ENCODE measurements around the gene DGCR8. TPM values are rescaled to one million over a fixed set of nuclear protein-coding genes. Genes with fewer than 3 reads are reported as not detected.
"Not testable (repeated sequence)": the region's sequence is repeated elsewhere in the genome, so short reads cannot be mapped to it uniquely, and the experiment has no call there.

Gene DGCR8
- total RNA-seq, 2 donors from 2014 or later, result 23.7 to 47.3 TPM

DNA sequence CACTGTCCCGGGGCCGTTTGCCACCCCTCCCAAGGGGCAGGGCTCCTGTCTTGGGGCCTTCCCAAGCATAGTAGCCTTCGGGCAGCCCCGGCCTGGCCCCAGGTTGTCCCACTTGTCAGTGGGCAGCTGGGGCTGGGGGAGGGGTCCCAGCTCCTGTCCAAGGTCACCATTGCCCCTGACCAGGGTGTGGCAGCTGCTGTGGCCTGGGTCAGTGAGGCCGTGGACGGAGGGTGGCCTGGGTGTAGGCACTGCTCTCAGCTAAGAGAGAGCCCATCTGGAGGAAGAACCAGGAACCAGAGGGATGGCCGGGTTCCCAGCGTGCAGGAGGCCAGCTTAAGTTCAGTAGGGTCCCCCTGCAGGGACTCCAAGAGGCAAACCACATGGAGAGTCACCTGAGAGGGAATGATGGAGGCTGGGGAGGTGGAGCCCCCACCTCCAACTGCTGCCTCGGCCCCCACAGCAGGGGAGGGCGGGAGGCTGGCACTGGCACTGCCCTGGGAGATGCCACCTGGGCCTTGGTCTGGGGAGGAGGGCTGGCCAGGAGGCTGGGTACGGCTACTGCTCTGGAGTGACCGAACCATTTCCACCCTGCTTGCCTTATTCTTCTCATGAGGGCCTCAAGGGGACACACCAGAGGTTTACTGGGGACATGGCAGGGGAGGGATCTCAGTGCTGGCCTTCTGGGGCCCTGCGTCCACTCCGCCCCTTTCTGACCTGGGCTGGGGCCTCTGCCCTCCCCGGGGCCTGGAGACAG lies 77.6 kb downstream of the DGCR8 start:
- Histone ChIP-seq H3K4me3 (no peak overlapping the region), H3K36me3 (no peaks in the 10 kb centered on the region), H3K9me3 (no peaks in the 10 kb centered on the region), H3K27ac (no peak overlapping the region), H3K4me1 (ENCODE audit: control insufficient read depth in 1 of 2, low read depth in 2 of 2) (no peaks in the 10 kb centered on the region), H3K27me3 (replicated peaks; ENCODE audit: insufficient read depth) (no peaks in the 10 kb centered on the region)
- DNase-seq (ENCODE audit: low spot score) (no peak), ATAC-seq (ENCODE audit: insufficient number of reproducible peaks, low FRiP score, low read depth) (no peak)
- TF ChIP-seq, protein P1, sequence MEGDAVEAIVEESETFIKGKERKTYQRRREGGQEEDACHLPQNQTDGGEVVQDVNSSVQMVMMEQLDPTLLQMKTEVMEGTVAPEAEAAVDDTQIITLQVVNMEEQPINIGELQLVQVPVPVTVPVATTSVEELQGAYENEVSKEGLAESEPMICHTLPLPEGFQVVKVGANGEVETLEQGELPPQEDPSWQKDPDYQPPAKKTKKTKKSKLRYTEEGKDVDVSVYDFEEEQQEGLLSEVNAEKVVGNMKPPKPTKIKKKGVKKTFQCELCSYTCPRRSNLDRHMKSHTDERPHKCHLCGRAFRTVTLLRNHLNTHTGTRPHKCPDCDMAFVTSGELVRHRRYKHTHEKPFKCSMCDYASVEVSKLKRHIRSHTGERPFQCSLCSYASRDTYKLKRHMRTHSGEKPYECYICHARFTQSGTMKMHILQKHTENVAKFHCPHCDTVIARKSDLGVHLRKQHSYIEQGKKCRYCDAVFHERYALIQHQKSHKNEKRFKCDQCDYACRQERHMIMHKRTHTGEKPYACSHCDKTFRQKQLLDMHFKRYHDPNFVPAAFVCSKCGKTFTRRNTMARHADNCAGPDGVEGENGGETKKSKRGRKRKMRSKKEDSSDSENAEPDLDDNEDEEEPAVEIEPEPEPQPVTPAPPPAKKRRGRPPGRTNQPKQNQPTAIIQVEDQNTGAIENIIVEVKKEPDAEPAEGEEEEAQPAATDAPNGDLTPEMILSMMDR (IDR thresholded peaks at IDR 0.05), result no peak

DNA sequence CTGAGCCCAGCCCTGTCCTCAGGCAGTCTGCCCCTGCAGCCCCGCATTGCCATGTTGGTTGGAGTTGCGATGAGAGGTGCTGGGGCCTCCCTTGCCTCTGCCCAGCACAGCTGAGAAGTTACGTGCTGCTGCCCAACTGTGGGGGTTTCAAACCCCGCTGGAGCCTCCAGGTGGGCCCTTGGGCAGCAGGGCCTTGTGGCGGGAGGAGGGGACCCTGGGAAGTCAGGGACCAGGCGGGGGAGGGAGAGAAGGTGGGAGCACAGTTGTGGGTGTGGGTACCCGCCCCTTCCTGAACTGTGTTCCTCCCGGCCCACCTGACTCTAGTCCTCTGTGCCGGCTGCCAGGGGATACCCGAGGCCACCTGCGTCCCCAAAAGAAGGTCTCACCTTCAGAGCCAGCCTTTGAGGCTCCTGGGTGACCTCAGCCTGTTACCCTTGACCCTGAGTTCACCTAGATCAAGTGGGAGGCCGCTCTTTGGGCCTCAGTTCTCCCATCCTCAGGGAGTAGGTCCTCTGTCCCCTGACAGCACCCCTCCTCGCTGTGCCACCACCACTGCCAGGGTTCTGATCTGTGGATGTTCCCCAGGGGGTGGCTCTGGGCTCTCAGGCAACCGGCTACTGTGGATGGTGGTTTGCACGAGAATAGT lies 78.5 kb downstream of the DGCR8 start:
- Histone ChIP-seq H3K36me3 (no peaks in the 10 kb centered on the region), H3K4me3 (no peak overlapping the region), H3K4me1 (ENCODE audit: control insufficient read depth in 1 of 2, low read depth in 2 of 2) (no peaks in the 10 kb centered on the region), H3K9me3 (no peaks in the 10 kb centered on the region), H3K27ac (no peak overlapping the region), H3K27me3 (replicated peaks; ENCODE audit: insufficient read depth) (no peaks in the 10 kb centered on the region)
- DNase-seq (ENCODE audit: low spot score), result no peak
- TF ChIP-seq, protein P1 (IDR thresholded peaks at IDR 0.05), result no peak
- no peak for ATAC-seq (ENCODE audit: insufficient number of reproducible peaks, low FRiP score, low read depth)

DNA sequence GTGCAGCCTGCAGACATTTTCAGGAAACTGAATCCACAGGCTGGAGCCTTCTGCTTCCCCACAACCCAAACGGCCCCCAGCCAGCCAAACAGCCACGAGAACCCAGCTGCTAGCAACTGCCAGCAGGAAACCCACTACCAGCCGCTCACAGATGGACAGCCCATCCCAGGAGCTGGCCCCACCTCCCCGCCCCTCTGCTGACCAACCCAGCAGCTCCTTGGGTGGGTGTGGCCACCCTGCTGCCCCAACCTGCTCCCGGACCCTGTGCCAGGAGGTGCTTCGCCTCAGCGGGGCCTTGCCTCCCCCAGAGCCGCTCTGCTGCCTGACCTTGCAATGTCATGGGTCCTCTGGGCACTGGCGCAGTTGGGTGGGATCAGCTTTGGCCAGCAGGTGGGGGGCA lies 79.0 kb downstream of the DGCR8 start:
- no peak overlapping the region for H3K4me3 ChIP-seq
- TF ChIP-seq, protein P1 (IDR thresholded peaks at IDR 0.05), result no peak
- no peaks in the 10 kb centered on the region for H3K4me1 ChIP-seq (ENCODE audit: control insufficient read depth in 1 of 2, low read depth in 2 of 2)
- DNase-seq (ENCODE audit: low spot score) (no peak), ATAC-seq (ENCODE audit: insufficient number of reproducible peaks, low FRiP score, low read depth) (no peak)
- no peak overlapping the region for H3K27ac ChIP-seq
- H3K9me3 ChIP-seq, result no peaks in the 10 kb centered on the region
- H3K27me3 ChIP-seq (replicated peaks; ENCODE audit: insufficient read depth), result no peaks in the 10 kb centered on the region
- no peaks in the 10 kb centered on the region for H3K36me3 ChIP-seq

DNA sequence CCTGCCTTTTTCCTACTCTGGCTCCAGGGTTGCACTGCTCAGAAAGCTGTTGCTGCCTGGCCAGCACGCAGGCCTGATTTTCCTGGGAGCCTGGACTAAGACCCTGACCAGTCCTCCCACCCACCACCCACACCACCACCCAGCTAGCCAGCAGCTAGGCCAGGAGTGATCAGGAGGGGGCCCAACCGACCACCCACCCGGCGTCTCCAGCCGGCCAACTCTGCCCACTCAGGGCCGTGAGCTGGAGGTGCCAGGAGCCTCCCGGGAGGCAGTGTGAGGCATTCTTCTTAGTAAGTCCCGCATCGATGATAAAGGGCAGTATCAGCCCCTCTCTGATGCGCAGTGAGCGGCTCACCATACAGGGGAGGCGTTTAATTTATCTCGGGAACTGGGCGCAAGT lies 79.5 kb downstream of the DGCR8 start:
- not testable (repeated sequence) for H3K36me3 ChIP-seq; H3K27me3 ChIP-seq (replicated peaks; ENCODE audit: insufficient read depth); ATAC-seq (ENCODE audit: insufficient number of reproducible peaks, low FRiP score, low read depth); H3K9me3 ChIP-seq; H3K27ac ChIP-seq; DNase-seq (ENCODE audit: low spot score); H3K4me1 ChIP-seq (ENCODE audit: control insufficient read depth in 1 of 2, low read depth in 2 of 2); H3K4me3 ChIP-seq

DNA sequence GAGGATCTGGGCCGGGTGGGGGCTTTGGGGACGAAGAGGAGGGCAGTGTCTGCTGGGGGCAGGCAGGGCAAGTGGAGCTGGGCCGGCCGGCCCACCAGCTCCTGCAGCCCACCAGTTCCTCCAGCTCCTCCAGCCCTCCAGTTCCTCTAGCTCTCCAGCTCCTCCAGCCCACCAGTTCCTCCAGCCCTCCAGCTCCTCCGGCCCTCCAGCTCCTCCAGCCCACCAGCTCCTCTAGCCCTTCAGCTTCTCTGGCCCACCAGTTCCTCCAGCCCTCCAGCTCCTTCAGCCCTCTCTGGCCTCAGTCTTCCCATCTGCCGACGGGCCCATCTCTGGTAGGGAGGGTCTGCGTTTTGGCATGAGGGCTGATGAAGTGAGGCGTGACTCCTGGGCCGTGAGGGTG lies 80.0 kb downstream of the DGCR8 start:
- DNase-seq (ENCODE audit: low spot score) (no peak), ATAC-seq (ENCODE audit: insufficient number of reproducible peaks, low FRiP score, low read depth) (no peak)
- no peaks in the 10 kb centered on the region for H3K9me3 ChIP-seq
- H3K27ac ChIP-seq, result no peak overlapping the region
- H3K4me3 ChIP-seq, result no peak overlapping the region
- no peaks in the 10 kb centered on the region for H3K27me3 ChIP-seq (replicated peaks; ENCODE audit: insufficient read depth)
- TF ChIP-seq, protein P1 (IDR thresholded peaks at IDR 0.05), result no peak
- H3K4me1 ChIP-seq (ENCODE audit: control insufficient read depth in 1 of 2, low read depth in 2 of 2), result no peaks in the 10 kb centered on the region
- no peaks in the 10 kb centered on the region for H3K36me3 ChIP-seq

Other genes with a start within 250 kb of the DGCR8 start
- 1 to 10 TPM; 2.3 to 7.7 TPM for gene GNB1L, start 225.4 kb upstream of the DGCR8 start, total RNA-seq
- 10 to 100 TPM; 11.8 to 17.2 TPM for gene RTL10, start 225.4 kb upstream of the DGCR8 start, total RNA-seq
- 100 to 1,000 TPM; 230 to 300 TPM for gene COMT, start 138.5 kb upstream of the DGCR8 start, total RNA-seq
- gene TXNRD2, start 138.4 kb upstream of the DGCR8 start, total RNA-seq, result 10 to 100 TPM; 27.4 to 37.6 TPM
- gene ARVCF, start 63.4 kb upstream of the DGCR8 start, total RNA-seq, result 100 to 1,000 TPM in 1 of 2 donors, 10 to 100 TPM in 1; 95.0 to 165 TPM
- 100 to 1,000 TPM in 1 of 2 donors, 10 to 100 TPM in 1; 48.7 to 109 TPM for gene TANGO2, start 59.1 kb upstream of the DGCR8 start, total RNA-seq
- gene RANBP1, start 35.9 kb downstream of the DGCR8 start, total RNA-seq, result 100 to 1,000 TPM; 130 to 140 TPM
- 10 to 100 TPM; 61.8 to 94.8 TPM for gene TRMT2A, start 37.0 kb downstream of the DGCR8 start, total RNA-seq
- 10 to 100 TPM; 14.8 to 49.8 TPM for gene ZDHHC8, start 51.6 kb downstream of the DGCR8 start, total RNA-seq
- not detected for gene CCDC188, start 70.8 kb downstream of the DGCR8 start, total RNA-seq
- gene RTN4R, start 188.1 kb downstream of the DGCR8 start, total RNA-seq, result 1 to 10 TPM in 1 of 2 donors, not detected in 1; 7.4 TPM
- 10 to 100 TPM; 28.8 to 69.3 TPM for gene DGCR6L, start 239.8 kb downstream of the DGCR8 start, total RNA-seq

Measured in thoracic aorta (tissue), 2 donors.